Immature natural killer cell (primary cell): ENCODE results near the gene ACOX1. TPM values are rescaled to one million over a fixed set of nuclear protein-coding genes. Genes with fewer than 3 reads are reported as not detected.

ENCODE experiments used
- DNase-seq, 3 donors: peaks; one replicate each; pipeline ENCODE4 v3.0.0; 2022; ENCODE audit warnings: mixed read lengths in 1 of 3
- H3K27ac Mint-ChIP-seq, 6 donors: one replicate each; pipeline ENCODE4 v1.8.0; 2020; ENCODE audit warnings: mixed read lengths in 6 of 6, mild to moderate bottlenecking in 5 of 6, inconsistent platforms in 4 of 6, moderate library complexity in 3 of 6
- H3K27me3 Mint-ChIP-seq, 3 donors: one replicate each; pipeline ENCODE4 v1.8.0; 2020 to 2021; ENCODE audit warnings: low read depth in 3 of 3, mild to moderate bottlenecking in 3 of 3, mixed read lengths in 3 of 3, moderate library complexity in 3 of 3, inconsistent platforms in 1 of 3
- H3K36me3 Mint-ChIP-seq, 3 donors: one replicate each; pipeline ENCODE4 v1.8.0; 2020; ENCODE audit warnings: mixed read lengths in 3 of 3, inconsistent platforms in 2 of 3, mild to moderate bottlenecking in 2 of 3
- H3K4me1 Mint-ChIP-seq, 2 donors: one replicate each; pipeline ENCODE4 v1.8.0; 2020; ENCODE audit warnings: inconsistent platforms in 2 of 2, mild to moderate bottlenecking in 2 of 2, mixed read lengths in 2 of 2, moderate library complexity in 1 of 2
- H3K4me3 Mint-ChIP-seq, 5 donors: one replicate each; pipeline ENCODE4 v1.8.0; 2020; ENCODE audit warnings: mild to moderate bottlenecking in 5 of 5, mixed read lengths in 5 of 5, inconsistent platforms in 3 of 5, moderate library complexity in 3 of 5
- H3K9me3 Mint-ChIP-seq, 6 donors: one replicate each; pipeline ENCODE4 v1.8.0; 2020; ENCODE audit warnings: mild to moderate bottlenecking in 6 of 6, mixed read lengths in 6 of 6, inconsistent platforms in 4 of 6, moderate library complexity in 3 of 6
- polyA plus RNA-seq, 3 donors: library from polyadenylated mRNA; unstranded; fragments of 300-500 nt; fragmentation: Illumina TruSeq; gene quantifications; one replicate each; pipeline ENCODE4 v1.2.3, GENCODE V29; 2021

ACOX1 gene
- polyA plus RNA-seq, 3 donors from 2014 or later = 16.1 to 23.9 (median 19.1) TPM

- H3K4me1 Mint-ChIP-seq = no peaks in the 10 kb centered on the region
- no peaks in the 10 kb centered on the region for H3K9me3 Mint-ChIP-seq
- no peaks in the 10 kb centered on the region for H3K27me3 Mint-ChIP-seq
- peaks cover 3 to 4% (median 3%) of the 10 kb centered on the region in 3 donors for H3K36me3 Mint-ChIP-seq
- DNase-seq = no peak
- no peak overlapping the region for H3K27ac Mint-ChIP-seq
- no peak overlapping the region for H3K4me3 Mint-ChIP-seq
Observed at GRCh38 chr17:75925912-75926311, 53.1 kb downstream of the ACOX1 start.

GRCh38 chr17:75925103-75925502 is 53.9 kb downstream of the ACOX1 start:
- no peaks in the 10 kb centered on the region for H3K4me1 Mint-ChIP-seq
- no peaks in the 10 kb centered on the region for H3K9me3 Mint-ChIP-seq

GRCh38 chr17:75922963-75923874 is 55.7 kb downstream of the ACOX1 start:
- no peaks in the 10 kb centered on the region for H3K27me3 Mint-ChIP-seq
- H3K27ac Mint-ChIP-seq = no peak overlapping the region
- no peak overlapping the region for H3K4me3 Mint-ChIP-seq
- no peaks in the 10 kb centered on the region for H3K4me1 Mint-ChIP-seq
- no peak for DNase-seq
- no peaks in the 10 kb centered on the region for H3K9me3 Mint-ChIP-seq
- peaks cover 3 to 7% (median 3%) of the 10 kb centered on the region in 3 donors for H3K36me3 Mint-ChIP-seq

More at GRCh38 chr17:75925103-75925502, 53.9 kb downstream of the ACOX1 start:
- no peak for DNase-seq
- Mint-ChIP-seq H3K27me3 (no peaks in the 10 kb centered on the region), H3K27ac (no peak overlapping the region), H3K4me3 (no peak overlapping the region), H3K36me3 (peaks cover 3 to 4% (median 3%) of the 10 kb centered on the region in 3 donors)

GRCh38 chr17:75922173-75922961 is 56.6 kb downstream of the ACOX1 start:
- peak overlapping the region in 1 of 6 donors; percentile 23 for H3K27ac Mint-ChIP-seq
- no peaks in the 10 kb centered on the region for H3K9me3 Mint-ChIP-seq
- no peaks in the 10 kb centered on the region for H3K27me3 Mint-ChIP-seq
- H3K36me3 Mint-ChIP-seq = peaks cover 0 to 7% (median 3%) of the 10 kb centered on the region in 3 donors
- DNase-seq = no peak
- H3K4me1 Mint-ChIP-seq = peaks cover 0 to under 1% of the 10 kb centered on the region in 2 donors
- no peak overlapping the region for H3K4me3 Mint-ChIP-seq

- Mint-ChIP-seq H3K4me3 (no peak overlapping the region), H3K27ac (no peak overlapping the region), H3K4me1 (peaks cover 0 to 5% of the 10 kb centered on the region in 2 donors), H3K36me3 (peaks cover 0 to 8% (median 7%) of the 10 kb centered on the region in 3 donors), H3K27me3 (no peaks in the 10 kb centered on the region), H3K9me3 (no peaks in the 10 kb centered on the region)
- no peak for DNase-seq
Observed at GRCh38 chr17:75921596-75921995, 57.4 kb downstream of the ACOX1 start.

GRCh38 chr17:75920045-75920560 is 58.9 kb downstream of the ACOX1 start:
- Mint-ChIP-seq H3K9me3 (no peaks in the 10 kb centered on the region), H3K4me1 (peaks cover 0 to 5% of the 10 kb centered on the region in 2 donors), H3K27ac (no peak overlapping the region), H3K36me3 (peaks cover 0 to 7% (median 6%) of the 10 kb centered on the region in 3 donors), H3K4me3 (no peak overlapping the region), H3K27me3 (no peaks in the 10 kb centered on the region)
- DNase-seq = no peak

- Mint-ChIP-seq H3K27me3 (no peaks in the 10 kb centered on the region), H3K4me1 (peaks cover 0 to 5% of the 10 kb centered on the region in 2 donors), H3K9me3 (no peaks in the 10 kb centered on the region), H3K27ac (no peak overlapping the region), H3K36me3 (peaks cover 0 to 7% (median 6%) of the 10 kb centered on the region in 3 donors), H3K4me3 (no peak overlapping the region)
- no peak for DNase-seq
Observed at GRCh38 chr17:75919611-75920010, 59.4 kb downstream of the ACOX1 start.

GRCh38 chr17:75917917-75918445 is 61.0 kb downstream of the ACOX1 start:
- Mint-ChIP-seq H3K36me3 (peaks cover 0 to 7% (median 6%) of the 10 kb centered on the region in 3 donors), H3K4me3 (peak overlapping the region in 1 of 5 donors; percentile 41), H3K9me3 (no peaks in the 10 kb centered on the region), H3K4me1 (peaks cover 0 to 5% of the 10 kb centered on the region in 2 donors), H3K27ac (no peak overlapping the region), H3K27me3 (no peaks in the 10 kb centered on the region)
- no peak for DNase-seq

GRCh38 chr17:75917141-75917916 is 61.6 kb downstream of the ACOX1 start:
- Mint-ChIP-seq H3K9me3 (no peaks in the 10 kb centered on the region), H3K4me3 (peak overlapping the region in 1 of 5 donors; percentile 55)

GRCh38 chr17:75915268-75915667 is 63.7 kb downstream of the ACOX1 start:
- no peaks in the 10 kb centered on the region for H3K27me3 Mint-ChIP-seq
- H3K9me3 Mint-ChIP-seq = peaks cover 0 to 2% (median 0%) of the 10 kb centered on the region in 6 donors
- DNase-seq = no peak
- H3K4me1 Mint-ChIP-seq = peaks cover 0 to 5% of the 10 kb centered on the region in 2 donors
- peak overlapping the region in 1 of 6 donors; percentile 17 for H3K27ac Mint-ChIP-seq
- H3K36me3 Mint-ChIP-seq = peaks cover 0 to 6% (median 4%) of the 10 kb centered on the region in 3 donors
- no peak overlapping the region for H3K4me3 Mint-ChIP-seq

More at GRCh38 chr17:75917141-75917916, 61.6 kb downstream of the ACOX1 start:
- peaks cover 0 to 5% of the 10 kb centered on the region in 2 donors for H3K4me1 Mint-ChIP-seq
- peaks cover 0 to 6% (median 4%) of the 10 kb centered on the region in 3 donors for H3K36me3 Mint-ChIP-seq
- H3K27ac Mint-ChIP-seq = peak overlapping the region; percentile 15 to 74 (median 62)
- H3K27me3 Mint-ChIP-seq = no peaks in the 10 kb centered on the region
- no peak for DNase-seq

- Mint-ChIP-seq H3K4me1 (peaks cover 0 to 5% of the 10 kb centered on the region in 2 donors), H3K9me3 (peaks cover 0 to 2% (median 0%) of the 10 kb centered on the region in 6 donors), H3K27me3 (no peaks in the 10 kb centered on the region), H3K27ac (no peak overlapping the region), H3K36me3 (peaks cover 0 to 6% (median 4%) of the 10 kb centered on the region in 3 donors), H3K4me3 (no peak overlapping the region)
- DNase-seq = no peak
Observed at GRCh38 chr17:75914643-75915267, 64.2 kb downstream of the ACOX1 start.

- Mint-ChIP-seq H3K4me3 (no peak overlapping the region), H3K36me3 (peaks cover 0 to 4% (median 4%) of the 10 kb centered on the region in 3 donors), H3K4me1 (peaks cover 0 to 5% of the 10 kb centered on the region in 2 donors), H3K9me3 (peaks cover 0 to 2% (median 0%) of the 10 kb centered on the region in 6 donors), H3K27ac (no peak overlapping the region), H3K27me3 (no peaks in the 10 kb centered on the region)
- no peak for DNase-seq
Observed at GRCh38 chr17:75913537-75914210, 65.3 kb downstream of the ACOX1 start.
